ENCODE data around the gene HDAC4. TPM values are rescaled to one million over a fixed set of nuclear protein-coding genes. Genes with fewer than 3 reads are reported as not detected.

Gene HDAC4
- polyA plus RNA-seq, 10 donors, result 10.2 to 15.4 (median 11.9) TPM

- DNase-seq, result no peak
Observed at GRCh38 chr2:239173301-239173700, 227.5 kb downstream of the HDAC4 start.

- no peak for DNase-seq
Observed at GRCh38 chr2:239171643-239172042, 229.2 kb downstream of the HDAC4 start.

- no peak for DNase-seq
Observed at GRCh38 chr2:239169311-239170048, 231.3 kb downstream of the HDAC4 start.

GRCh38 chr2:239168575-239168974 is 232.2 kb downstream of the HDAC4 start:
- no peak for DNase-seq

- DNase-seq, result peak in 2 of 3 donors; percentile 12 to 44
Observed at GRCh38 chr2:239167766-239168444, 232.9 kb downstream of the HDAC4 start.

- DNase-seq, result no peak
Observed at GRCh38 chr2:239167011-239167673, 233.7 kb downstream of the HDAC4 start.

- no peak for DNase-seq
Observed at GRCh38 chr2:239166201-239166834, 234.5 kb downstream of the HDAC4 start.

- DNase-seq, result no peak
Observed at GRCh38 chr2:239165206-239165831, 235.5 kb downstream of the HDAC4 start.

- DNase-seq, result no peak
Observed at GRCh38 chr2:239164335-239164871, 236.4 kb downstream of the HDAC4 start.

GRCh38 chr2:239163688-239164334 is 237.0 kb downstream of the HDAC4 start:
- DNase-seq, result no peak

- no peak for DNase-seq
Observed at GRCh38 chr2:239162976-239163687, 237.7 kb downstream of the HDAC4 start.

- DNase-seq, result no peak
Observed at GRCh38 chr2:239162141-239162821, 238.5 kb downstream of the HDAC4 start.

GRCh38 chr2:239161711-239162140 is 239.1 kb downstream of the HDAC4 start:
- DNase-seq, result no peak

GRCh38 chr2:239160226-239161143 is 240.3 kb downstream of the HDAC4 start:
- DNase-seq, result no peak

GRCh38 chr2:239159476-239159911 is 241.3 kb downstream of the HDAC4 start:
- no peak for DNase-seq

- no peak for DNase-seq
Observed at GRCh38 chr2:239158641-239159475, 242.0 kb downstream of the HDAC4 start.

- peak in 1 of 3 donors; percentile 30 for DNase-seq
Observed at GRCh38 chr2:239157771-239158170, 243.0 kb downstream of the HDAC4 start.
